Measurements from ENCODE around the gene ZNF430.

- TF ChIP-seq CTCF (conservative IDR thresholded peaks at IDR 0.05; ENCODE audit: low read depth in 2 of 2) (no peak), POLR2AphosphoS5 (IDR thresholded peaks at IDR 0.05; ENCODE audit: low read depth) (peak; percentile 88), EZH2 (IDR thresholded peaks at IDR 0.05; ENCODE audit: low read depth, unreplicated experiment) (no peak), JUNB (IDR thresholded peaks at IDR 0.05; ENCODE audit: unreplicated experiment) (no peak), STAT1 (IDR thresholded peaks at IDR 0.05; ENCODE audit: unreplicated experiment) (no peak)
Observed at GRCh38 chr19:21020298-21021227, at the start of gene ZNF430.

Data from GM23338 (cell line).